BE2C (cell line): ENCODE data around the gene TBC1D23.

Experiments used
- DNase-seq: peaks from one replicate; pipeline ENCODE4 v3.0.0-alpha.2; 2020
- H3K27me3 ChIP-seq: fragments of 250-450 bp; sonication (Bioruptor Pico); 2 replicates; pipeline ENCODE4 v1.5.1; 2020; ENCODE audit warnings: mild to moderate bottlenecking
- H3K36me3 ChIP-seq: fragments of 250-450 bp; sonication (Bioruptor Pico); 2 replicates; pipeline ENCODE4 v1.5.1; 2020; ENCODE audit warnings: mild to moderate bottlenecking
- H3K4me1 ChIP-seq: fragments of 250-450 bp; sonication (Bioruptor Pico); 2 replicates; pipeline ENCODE4 v1.5.1; 2020
- H3K4me3 ChIP-seq: 2 replicates; pipeline ENCODE4 v1.5.1; 2011; ENCODE audit warnings: low read depth, low read length
- H3K9me3 ChIP-seq: fragments of 250-450 bp; sonication (Bioruptor Pico); 2 replicates; pipeline ENCODE4 v1.5.1; 2020
- CTCF ChIP-seq: IDR thresholded peaks from 2 replicates; pipeline ENCODE4 v1.5.1; 2012; ENCODE audit warnings: mild to moderate bottlenecking, low read depth, low read length

Gene TBC1D23

GRCh38 chr3:100366424-100366823 lies 105.6 kb downstream of the TBC1D23 start:
- DNase-seq, result no peak
- H3K4me1 ChIP-seq, result no peaks in the 10 kb centered on the region
- no peak overlapping the region for H3K4me3 ChIP-seq
- H3K36me3 ChIP-seq, result peaks cover 88% of the 10 kb centered on the region
- H3K9me3 ChIP-seq, result no peaks in the 10 kb centered on the region; the same call in 1 of the 2 replicates
- TF ChIP-seq CTCF, result no peak
- no peaks in the 10 kb centered on the region for H3K27me3 ChIP-seq

- Histone ChIP-seq H3K4me3 (no peak overlapping the region), H3K9me3 (no peaks in the 10 kb centered on the region), H3K27me3 (no peaks in the 10 kb centered on the region), H3K36me3 (peaks cover 85% of the 10 kb centered on the region), H3K4me1 (no peaks in the 10 kb centered on the region)
- no peak for TF ChIP-seq CTCF
- no peak for DNase-seq
These were observed 107.6 kb downstream of the TBC1D23 start for GRCh38 chr3:100368441-100368840.

GRCh38 chr3:100370756-100371155 lies 110.0 kb downstream of the TBC1D23 start:
- H3K9me3 ChIP-seq, result no peaks in the 10 kb centered on the region
- H3K4me1 ChIP-seq, result no peaks in the 10 kb centered on the region
- TF ChIP-seq CTCF, result no peak
- no peaks in the 10 kb centered on the region for H3K27me3 ChIP-seq
- DNase-seq, result no peak
- peaks cover 81% of the 10 kb centered on the region for H3K36me3 ChIP-seq
- H3K4me3 ChIP-seq, result no peak overlapping the region

GRCh38 chr3:100374521-100374920 lies 113.7 kb downstream of the TBC1D23 start:
- Histone ChIP-seq H3K27me3 (no peaks in the 10 kb centered on the region), H3K4me3 (no peak overlapping the region), H3K36me3 (peaks cover 74% of the 10 kb centered on the region), H3K9me3 (no peaks in the 10 kb centered on the region), H3K4me1 (no peaks in the 10 kb centered on the region)
- DNase-seq, result no peak
- no peak for TF ChIP-seq CTCF
